ENCODE measurements around the gene ANKRD36.
"Not testable (repeated sequence)": the region's sequence is repeated elsewhere in the genome, so short reads cannot be mapped to it uniquely, and the experiment has no call there.

The ANKRD36 gene

DNA sequence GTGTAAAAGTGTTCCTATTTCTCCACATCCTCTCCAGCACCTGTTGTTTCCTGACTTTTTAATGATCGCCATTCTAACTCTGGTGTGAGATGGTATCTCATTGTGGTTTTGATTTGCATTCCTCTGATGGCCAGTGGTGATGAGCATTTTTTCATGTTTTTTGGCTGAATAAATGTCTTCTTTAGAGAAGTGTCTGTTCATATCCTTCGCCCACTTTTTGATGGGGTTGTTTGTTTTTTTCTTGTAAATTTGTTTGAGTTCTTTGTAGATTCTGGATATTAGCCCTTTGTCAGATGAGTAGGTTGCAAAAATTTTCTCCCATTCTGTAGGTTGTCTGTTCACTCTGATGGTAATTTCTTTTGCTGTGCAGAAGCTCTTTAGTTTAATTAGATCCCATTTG is 16.1 kb downstream of the ANKRD36 start:
- DNase-seq: not testable (repeated sequence)

DNA sequence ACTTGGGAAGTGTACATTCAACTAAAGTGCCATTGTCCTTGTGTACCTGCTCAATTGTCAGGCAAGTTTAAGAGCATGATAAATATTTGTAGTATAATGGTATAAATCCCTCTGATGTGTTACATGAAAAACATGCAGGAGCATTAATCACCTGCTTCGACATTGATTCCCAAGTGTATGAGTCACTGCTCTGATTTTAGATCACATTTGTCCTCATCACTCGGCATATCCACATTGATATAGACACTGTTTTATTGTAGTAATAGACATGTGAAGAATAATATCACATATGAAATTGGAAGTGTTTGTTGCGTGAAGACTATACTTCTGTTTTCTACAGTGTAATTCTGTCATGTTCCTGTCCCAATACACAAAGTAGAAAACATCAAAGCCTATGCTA is 31.1 kb downstream of the ANKRD36 start:
- not testable (repeated sequence) for DNase-seq

DNA sequence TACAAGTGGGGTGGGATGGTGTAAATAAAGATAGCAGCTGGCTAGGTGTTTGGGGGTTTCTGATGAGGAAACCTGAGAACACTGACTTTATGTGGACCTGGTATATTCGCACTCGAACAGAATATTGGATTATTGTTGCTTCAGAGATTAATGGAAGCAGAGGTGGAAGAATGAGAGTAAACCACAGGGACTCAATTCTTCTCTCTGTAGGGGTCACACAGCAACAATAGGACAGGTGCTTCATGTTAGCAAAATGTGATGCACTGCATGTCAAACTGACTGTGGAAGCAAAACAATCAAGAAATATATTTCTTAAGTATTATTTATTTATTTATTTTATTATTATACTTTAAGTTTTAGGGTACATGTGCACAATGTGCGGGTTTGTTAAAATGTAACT is 53.6 kb downstream of the ANKRD36 start:
- DNase-seq: not testable (repeated sequence)

DNA sequence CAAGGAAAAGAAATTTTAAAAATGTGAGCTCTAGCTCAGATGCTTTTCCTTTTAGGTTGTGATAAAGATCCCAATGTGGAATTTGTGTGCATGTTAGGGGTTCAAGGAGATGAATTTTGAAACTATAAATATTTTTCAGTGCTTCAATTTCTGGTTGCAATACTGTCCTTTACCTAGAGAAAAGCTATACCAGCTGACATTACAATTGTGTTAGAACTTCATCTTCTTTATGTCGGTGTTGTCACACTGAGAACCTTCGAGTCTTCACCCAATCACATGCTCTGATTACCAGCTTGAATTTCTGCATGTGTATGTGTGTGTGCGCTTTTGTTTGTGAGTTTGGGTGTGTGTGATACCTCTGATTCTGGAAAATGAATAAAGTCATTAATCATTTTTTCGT is 55.0 kb downstream of the ANKRD36 start:
- DNase-seq: not testable (repeated sequence)

DNA sequence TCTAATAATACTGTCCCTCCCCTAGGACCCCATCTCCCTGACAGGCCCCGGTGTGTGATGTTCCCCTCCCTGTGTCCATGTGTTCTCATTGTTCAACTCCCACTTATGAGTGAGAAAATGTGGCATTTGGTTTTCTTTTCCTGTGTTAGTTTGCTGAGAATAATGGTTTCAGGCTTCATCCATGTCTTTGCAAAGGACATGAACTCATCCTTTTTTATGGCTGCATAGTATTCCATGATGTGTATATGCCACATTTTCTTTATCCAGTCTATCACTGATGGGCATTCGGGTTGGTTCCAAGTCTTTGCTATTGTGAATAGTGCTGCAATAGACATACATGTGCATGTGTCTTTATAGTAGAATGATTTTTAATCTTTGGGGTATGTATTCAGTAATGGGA is 55.6 kb downstream of the ANKRD36 start:
- DNase-seq: not testable (repeated sequence)

DNA sequence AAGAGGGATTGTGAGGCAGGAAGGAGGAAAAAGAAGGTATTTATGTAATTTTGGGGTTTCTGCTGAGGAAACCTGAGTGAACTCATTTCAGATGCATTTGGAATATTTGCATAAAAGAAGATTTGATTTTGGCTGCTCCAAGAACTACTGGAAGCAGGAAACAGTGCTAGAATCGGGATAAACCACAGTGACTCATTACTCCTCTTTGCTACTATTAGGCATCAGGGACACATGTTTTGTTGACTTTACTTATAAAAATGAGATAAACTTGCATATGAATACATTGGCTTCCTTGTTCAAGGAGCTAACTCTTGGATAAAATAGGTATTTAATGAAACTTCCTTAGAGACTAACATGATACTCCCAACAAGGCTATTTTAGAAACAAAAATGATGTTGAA is 67.4 kb downstream of the ANKRD36 start:
- not testable (repeated sequence) for DNase-seq

DNA sequence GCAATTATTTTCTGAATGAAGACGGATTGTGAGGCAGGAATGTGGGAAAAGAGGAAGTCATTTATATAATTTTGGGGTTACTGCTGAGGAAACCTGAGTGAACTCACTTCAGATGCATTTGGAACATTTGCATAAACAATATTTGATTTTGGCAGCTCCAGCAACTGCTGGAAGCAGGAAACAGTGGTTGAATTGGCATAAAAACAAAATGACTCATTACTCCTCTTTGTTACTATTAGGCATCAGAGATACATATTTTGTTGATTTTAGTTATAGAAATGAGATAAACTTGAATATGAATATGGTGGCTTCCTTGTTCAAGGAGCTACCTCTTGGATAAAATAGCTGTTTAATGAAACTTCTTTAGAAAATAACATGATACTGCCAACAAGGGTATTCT is 82.4 kb downstream of the ANKRD36 start:
- not testable (repeated sequence) for DNase-seq

DNA sequence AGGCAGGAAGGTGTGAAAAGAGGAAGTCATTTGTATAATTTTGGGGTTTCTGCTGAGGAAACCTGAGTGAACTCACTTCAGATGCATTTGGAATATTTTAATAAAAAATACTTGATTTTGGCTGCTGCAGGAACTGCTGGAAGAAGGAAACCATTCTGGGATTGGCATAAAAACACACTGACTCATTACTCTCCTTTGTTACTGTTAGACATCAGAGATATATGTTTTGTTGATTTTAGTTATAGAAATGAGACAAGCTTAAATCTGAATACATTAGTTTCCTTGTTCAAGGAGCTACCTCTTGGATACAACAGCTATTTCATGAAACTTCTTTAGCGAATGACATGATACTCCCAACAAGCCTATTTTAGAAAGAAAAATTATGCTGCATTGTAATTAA is 84.3 kb downstream of the ANKRD36 start:
- not testable (repeated sequence) for DNase-seq

DNA sequence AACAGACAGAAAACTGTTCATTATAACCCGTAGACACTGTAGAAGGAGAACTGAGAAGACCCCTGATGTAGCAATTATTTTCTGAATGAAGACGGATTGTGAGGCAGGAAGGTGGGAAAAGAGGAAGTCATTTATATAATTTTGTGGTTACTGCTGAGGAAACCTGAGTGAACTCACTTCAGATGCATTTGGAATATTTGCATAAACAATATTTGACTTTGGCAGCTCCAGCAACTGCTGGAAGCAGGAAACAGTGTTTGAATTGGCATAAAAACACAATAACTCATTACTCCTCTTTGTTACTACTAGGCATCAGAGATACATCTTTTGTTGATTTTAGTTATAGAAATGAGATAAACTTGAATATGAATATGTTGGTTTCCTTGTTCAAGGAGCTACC is 87.9 kb downstream of the ANKRD36 start:
- not testable (repeated sequence) for DNase-seq

DNA sequence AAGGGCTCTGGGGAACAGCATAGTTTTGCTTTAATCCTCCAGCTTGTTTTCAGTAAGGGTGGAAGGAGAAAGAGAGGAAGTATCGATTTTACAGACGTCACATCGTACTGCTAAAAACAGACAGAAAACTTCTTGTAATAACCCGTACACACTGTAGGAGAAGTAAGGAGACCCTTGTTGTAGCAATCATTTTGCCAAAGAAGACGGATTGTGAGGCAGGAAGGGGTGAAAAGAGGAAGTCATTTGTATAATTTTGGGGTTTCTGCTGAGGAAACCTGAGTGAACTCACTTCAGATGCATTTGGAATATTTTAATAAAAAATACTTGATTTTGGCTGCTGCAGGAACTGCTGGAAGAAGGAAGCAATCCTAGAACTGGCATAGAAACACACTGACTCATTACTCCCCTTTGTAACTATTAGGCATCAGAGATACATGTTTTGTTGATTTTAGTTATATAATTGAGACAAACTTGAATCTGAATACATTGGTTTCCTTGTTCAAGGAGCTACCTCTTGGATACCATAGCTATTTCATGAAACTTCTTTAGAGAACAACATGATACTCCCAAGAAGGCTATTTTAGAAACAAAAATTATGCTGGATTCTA is 89.8 kb downstream of the ANKRD36 start:
- DNase-seq: not testable (repeated sequence)

DNA sequence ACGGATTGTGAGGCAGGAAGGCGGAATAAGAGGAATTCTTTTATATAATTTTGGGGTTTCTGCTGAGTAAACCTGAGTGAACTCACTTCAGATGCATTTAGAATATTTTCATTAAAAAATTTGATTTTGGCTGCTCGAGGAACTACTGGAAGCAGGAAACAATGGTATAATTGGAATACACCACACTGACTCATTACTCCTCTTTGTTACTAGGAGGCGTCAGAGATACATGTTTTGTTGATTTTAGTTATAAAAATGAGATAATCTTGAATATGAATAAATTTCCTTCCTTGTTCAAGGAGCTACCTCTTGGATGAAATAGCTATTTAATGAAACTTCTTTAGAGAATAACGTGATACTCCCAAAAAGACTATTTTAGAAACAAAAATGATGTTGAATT is 97.4 kb downstream of the ANKRD36 start:
- DNase-seq: no peak

DNA sequence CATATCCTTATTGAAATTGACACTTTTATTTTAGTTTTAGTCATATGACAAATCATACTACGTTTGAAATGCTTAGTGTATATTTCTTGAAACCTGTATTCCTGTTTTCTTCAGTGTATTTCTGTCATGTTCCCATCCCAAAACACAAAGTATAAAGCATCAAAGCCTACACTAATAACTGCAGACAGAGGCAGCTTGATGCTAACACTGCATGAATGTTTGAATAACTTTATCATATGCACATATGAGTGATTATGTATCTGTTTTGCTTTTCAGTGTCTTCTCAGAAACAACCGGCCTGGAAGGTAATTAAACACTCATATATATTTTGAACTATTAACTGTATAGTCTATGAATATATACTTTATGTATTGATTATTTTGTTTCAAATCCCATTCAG is 102.1 kb downstream of the ANKRD36 start:
- not testable (repeated sequence) for DNase-seq

DNA sequence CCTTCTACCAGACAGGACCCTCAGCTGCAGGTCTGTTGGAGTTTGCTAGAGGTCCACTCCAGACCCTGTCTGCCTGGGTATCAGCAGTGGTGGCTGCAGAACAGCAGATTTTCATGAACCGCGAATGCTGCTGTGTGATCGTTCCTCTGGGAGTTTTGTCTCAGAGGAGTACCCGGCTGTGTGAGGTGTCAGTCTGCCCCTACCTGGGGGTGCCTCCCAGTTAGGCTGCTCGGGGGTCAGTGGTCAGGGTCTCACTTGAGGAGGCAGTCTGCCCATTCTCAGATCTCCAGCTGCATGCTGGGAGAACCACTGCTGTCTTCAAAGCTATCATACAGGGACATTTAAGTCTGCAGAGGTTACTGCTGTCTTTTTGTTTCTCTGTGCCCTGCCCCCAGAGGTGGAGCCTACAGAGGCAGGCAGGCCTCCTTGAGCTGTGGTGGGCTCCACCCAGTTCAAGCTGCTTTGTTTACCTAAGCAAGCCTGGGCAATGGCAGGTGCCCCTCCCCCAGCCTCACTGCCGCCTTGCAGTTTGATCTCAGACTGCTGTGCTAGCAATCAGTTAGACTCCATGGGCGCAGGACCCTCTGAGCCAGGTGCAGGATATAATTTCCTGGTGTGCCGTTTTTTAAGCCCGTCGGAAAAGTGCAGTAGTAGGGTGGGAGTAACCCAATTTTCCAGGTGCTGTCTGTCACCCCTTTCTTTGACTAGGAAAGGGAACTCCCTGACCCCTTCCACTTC is 118.1 kb downstream of the ANKRD36 start:
- not testable (repeated sequence) for DNase-seq

DNA sequence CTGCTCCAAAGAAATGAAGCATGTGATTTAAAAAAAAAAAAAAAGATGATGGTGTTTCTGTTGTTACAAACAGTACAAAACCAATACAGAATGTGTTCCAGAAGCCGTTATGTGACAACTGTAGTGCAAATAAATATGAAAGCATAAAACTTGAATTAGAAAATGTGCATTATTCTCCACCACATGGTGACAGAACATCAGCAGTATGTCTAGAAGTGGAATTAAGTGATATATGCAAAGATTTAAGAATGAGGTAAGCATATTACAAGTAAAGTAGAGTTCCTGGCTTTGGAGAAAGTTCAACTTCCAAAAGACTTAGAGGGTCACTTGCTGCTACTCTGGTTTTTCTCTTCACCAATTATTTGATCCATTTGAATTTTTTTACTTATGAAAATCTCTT is 120.0 kb downstream of the ANKRD36 start:
- not testable (repeated sequence) for DNase-seq

DNA sequence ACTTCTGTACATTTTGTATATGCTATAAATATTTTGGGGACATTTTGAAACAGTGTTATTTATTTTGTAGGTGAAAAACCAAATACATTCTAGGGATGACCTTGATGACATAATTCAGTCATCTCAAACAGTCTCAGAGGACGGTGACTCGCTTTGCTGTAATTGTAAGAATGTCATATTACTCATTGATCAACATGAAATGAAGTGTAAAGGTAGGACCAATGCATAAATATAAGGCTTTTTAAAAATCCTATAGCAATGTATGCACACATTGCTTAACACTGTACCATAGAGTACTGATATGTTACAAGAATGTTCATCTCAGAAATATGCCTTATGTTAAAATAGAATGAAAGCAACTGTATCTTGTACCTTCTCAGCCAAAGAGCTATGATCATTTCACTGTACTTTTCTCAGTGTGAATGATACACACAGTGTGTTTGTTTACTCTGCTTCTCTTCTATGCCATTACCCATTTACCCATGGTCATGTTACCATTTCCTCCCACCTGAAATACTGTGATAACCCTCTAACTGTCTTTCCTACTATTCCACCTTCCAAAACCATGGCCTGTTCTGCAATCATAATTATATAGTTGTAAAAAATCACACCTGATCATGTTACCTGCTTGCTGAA is 120.8 kb downstream of the ANKRD36 start:
- DNase-seq: not testable (repeated sequence)

DNA sequence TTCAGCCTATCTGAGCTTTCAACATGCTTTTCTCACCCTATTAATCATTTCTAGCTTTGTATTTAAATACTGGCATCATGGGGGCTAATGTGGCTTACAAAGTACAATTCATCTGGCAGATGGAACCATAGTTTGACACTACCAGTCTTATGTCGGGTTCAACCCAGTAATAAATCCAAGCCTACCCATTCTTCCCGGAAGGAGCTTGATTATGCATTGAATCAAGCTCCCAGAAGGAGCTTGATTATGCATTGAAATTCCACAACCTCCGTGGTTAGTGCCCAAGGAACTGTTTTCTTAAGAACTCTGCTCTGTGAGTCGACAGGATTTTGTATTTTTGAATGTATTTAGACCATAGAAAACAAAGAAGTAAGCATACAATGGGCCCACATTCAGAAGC is 148.2 kb downstream of the ANKRD36 start:
- not testable (repeated sequence) for DNase-seq

DNA sequence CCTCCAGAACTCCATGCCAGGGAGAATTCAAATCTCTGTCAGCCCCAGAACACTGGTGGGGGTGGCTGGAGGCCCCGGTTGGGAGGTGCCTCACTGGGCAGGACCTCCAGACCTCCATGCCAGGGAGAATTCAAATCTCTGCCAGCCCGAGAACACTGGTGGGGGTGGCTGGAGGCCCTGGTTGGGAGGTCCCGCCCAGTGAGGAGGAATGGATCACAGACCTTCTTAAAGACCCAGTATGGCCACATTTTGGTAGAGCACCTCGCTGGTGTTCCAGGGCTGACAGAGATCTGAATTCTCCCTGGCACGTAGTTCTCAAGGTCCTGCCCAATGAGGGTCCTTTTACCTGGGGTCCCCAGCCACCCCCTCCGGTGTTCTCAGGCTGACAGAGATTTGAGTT is 153.5 kb downstream of the ANKRD36 start:
- not testable (repeated sequence) for DNase-seq

DNA sequence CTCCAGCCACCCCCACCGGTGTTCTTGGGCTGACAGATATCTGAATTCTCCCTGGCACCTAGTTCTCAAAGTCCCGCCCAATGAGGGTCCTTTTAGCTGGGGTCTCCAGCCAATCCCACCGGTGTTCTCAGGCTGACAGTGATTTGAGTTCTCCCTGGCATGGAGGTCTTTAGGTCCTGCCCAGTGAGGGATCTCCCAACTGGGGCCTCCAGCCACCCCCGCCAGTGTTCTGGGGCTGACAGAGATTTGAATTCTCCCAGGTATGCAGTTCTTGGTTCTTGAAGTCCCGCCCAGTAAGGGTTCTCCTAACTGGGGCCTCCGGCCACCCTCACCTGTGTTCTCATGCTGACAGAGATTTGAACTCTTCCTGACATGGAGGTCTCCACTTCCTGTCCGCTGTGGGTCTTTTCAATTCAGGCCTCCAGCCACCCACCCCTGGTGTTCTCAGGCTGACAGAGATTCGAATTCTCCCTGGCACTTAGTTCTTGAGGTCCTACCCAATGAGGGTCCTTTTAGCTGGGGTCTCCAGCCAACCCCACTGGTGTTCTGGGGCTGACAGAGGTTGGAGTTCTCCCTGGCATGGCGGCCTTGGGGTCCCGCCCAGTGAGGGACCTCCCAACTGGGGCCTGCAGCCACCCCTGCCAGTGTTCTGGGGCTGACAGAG is 154.6 kb downstream of the ANKRD36 start:
- no peak for DNase-seq

DNA sequence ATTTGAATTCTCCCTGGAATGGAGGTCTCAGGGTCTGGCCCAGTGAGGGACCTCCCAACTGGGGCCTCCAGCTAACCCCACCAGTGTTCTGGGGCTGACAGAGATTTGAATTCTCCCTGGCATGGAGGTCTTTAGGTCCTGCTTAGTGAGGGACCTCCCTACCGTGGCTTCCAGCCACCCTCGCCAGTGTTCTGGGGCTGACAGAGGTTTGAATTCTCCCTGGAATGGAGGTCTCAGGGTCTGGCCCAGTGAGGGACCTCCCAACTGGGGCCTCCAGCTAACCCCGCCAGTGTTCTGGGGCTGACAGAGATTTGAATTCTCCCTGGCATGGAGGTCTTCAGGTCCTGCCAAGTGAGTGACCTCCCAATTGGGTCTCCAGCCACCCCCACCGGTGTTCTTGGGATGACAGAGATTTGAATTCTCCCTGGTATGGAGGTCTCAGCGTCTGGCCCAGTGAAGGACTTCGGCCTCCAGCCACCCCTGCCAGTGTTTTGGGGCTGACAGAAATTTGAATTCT is 155.2 kb downstream of the ANKRD36 start:
- not testable (repeated sequence) for DNase-seq

DNA sequence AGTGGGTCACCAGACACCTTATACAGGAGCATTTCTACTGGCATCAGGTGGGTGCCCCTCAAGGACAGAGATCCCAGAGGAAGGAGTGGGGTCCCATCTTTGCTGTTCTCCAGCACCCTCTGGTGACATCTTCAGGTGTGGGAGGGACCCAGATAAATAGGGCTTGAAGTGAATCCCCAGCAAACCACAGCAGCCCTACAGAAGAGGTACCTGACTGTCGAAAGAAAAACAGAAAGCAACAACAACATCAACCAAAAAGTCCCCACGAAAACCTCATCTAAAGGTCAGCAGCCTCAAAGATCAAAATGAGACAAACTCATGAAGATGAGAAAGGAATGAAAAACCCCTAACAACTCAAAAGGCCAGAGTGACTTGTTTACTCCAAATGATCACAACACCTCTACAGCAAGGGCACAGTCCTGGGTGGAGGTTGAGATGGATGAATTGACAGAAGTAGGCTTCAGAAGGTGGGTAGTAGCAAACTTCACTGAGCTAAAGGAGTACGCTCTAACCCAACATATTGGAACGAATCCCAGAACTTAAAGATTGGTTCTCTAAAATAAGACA is 163.4 kb downstream of the ANKRD36 start:
- DNase-seq: not testable (repeated sequence)

DNA sequence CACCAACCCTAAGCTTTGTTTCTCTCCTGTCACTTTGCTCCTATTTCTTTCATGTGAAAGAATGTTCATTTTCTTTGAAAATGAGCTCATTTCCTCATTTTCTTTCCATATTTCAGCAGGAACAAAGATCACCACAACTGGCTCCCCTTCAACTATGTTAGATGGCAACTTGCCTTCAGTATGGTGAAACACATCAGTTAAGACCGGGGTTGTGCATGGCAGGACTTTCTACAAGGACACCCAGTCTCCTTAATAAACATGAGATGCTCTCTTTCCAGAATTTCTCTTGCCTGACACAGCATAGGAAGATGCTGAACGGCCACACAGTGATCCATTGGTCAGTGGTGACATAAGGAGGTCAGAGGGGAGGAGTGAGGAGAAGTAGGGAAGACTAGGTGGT is 172.2 kb downstream of the ANKRD36 start:
- not testable (repeated sequence) for DNase-seq

DNA sequence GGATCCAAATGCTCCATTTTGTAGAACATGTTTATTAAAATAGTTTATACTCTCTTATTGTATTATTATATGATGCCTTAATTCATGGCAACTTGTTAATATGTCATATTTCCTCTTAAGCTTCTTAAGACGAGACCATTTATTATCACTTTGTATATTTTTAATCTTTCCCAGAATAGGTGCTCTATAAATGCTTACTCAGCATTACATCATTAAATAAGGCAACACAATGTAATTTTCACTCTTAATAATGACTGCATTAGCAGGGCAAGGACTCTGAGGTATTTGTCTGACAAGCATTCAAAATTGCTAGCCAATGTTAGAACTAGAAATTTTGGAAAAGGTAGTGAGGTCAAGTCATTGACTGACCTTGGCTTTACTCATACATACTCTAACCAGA is 180.7 kb downstream of the ANKRD36 start:
- DNase-seq: not testable (repeated sequence)

Measured in NCI-H187 (cell line).